HEK293 (cell line): ENCODE measurements around the gene TNFAIP1.

Experiments used
- FEZF1 ChIP-seq: fragments of 450-650 bp; formaldehyde crosslinking; IDR thresholded peaks from 2 replicates; pipeline ENCODE4 v1.5.1; 2016; ENCODE audit warnings: missing biosample characterization, missing genetic modification characterization
- GLIS2 ChIP-seq: fragments of 450-650 bp; formaldehyde crosslinking; IDR thresholded peaks from 2 replicates; pipeline ENCODE4 v1.5.1; 2016; ENCODE audit warnings: missing biosample characterization, missing genetic modification characterization
- HOXC10 ChIP-seq: sonication (generic); formaldehyde crosslinking; IDR thresholded peaks from 2 replicates; pipeline ENCODE4 v1.8.1; 2023; ENCODE audit warnings: mild to moderate bottlenecking, missing genetic modification reagents
- KLF7 ChIP-seq: fragments of 450-650 bp; formaldehyde crosslinking; IDR thresholded peaks from 2 replicates; pipeline ENCODE4 v1.5.1; 2016; ENCODE audit warnings: missing biosample characterization, missing genetic modification characterization, borderline replicate concordance
- PATZ1 ChIP-seq: fragments of 450-650 bp; formaldehyde crosslinking; IDR thresholded peaks from 2 replicates; pipeline ENCODE4 v1.5.1; 2016; ENCODE audit warnings: missing biosample characterization, missing genetic modification characterization
- SP2 ChIP-seq: fragments of 450-650 bp; formaldehyde crosslinking; IDR thresholded peaks from 2 replicates; pipeline ENCODE4 v1.5.1; 2016; ENCODE audit warnings: missing biosample characterization, missing genetic modification characterization
- WT1 ChIP-seq: fragments of 450-650 bp; formaldehyde crosslinking; IDR thresholded peaks from 2 replicates; pipeline ENCODE4 v1.5.1; 2016; ENCODE audit warnings: missing biosample characterization, missing genetic modification characterization
- YY1 ChIP-seq: fragments of 450-650 bp; formaldehyde crosslinking; IDR thresholded peaks from 2 replicates; pipeline ENCODE4 v1.5.1; 2018; ENCODE audit warnings: missing biosample characterization, missing genetic modification characterization
- ZBTB20 ChIP-seq: fragments of 450-650 bp; formaldehyde crosslinking; IDR thresholded peaks from 2 replicates; pipeline ENCODE4 v1.5.1; 2016; ENCODE audit warnings: missing biosample characterization, missing genetic modification characterization
- ZBTB6 ChIP-seq: fragments of 450-650 bp; formaldehyde crosslinking; IDR thresholded peaks from 2 replicates; pipeline ENCODE4 v1.5.1; 2017; ENCODE audit warnings: missing biosample characterization, missing genetic modification characterization
- ZFP37 ChIP-seq: fragments of 450-650 bp; formaldehyde crosslinking; IDR thresholded peaks from 2 replicates; pipeline ENCODE4 v1.5.1; 2016; ENCODE audit warnings: missing biosample characterization, missing genetic modification characterization
- ZNF112 ChIP-seq: fragments of 450-650 bp; formaldehyde crosslinking; IDR thresholded peaks from 2 replicates; pipeline ENCODE4 v1.5.0; 2017; ENCODE audit warnings: missing biosample characterization, missing genetic modification characterization
- ZNF121 ChIP-seq: fragments of 450-650 bp; formaldehyde crosslinking; IDR thresholded peaks from 2 replicates; pipeline ENCODE4 v1.5.1; 2016; ENCODE audit warnings: missing biosample characterization, missing genetic modification characterization
- ZNF132 ChIP-seq: fragments of 450-650 bp; formaldehyde crosslinking; IDR thresholded peaks from 2 replicates; pipeline ENCODE4 v1.5.1; 2017; ENCODE audit warnings: missing biosample characterization, missing genetic modification characterization, borderline replicate concordance
- ZNF341 ChIP-seq: fragments of 450-650 bp; formaldehyde crosslinking; IDR thresholded peaks from 2 replicates; pipeline ENCODE4; 2016; ENCODE audit warnings: low read depth, missing biosample characterization, missing genetic modification characterization
- ZNF366 ChIP-seq: fragments of 450-650 bp; formaldehyde crosslinking; conservative IDR thresholded peaks from 2 replicates; pipeline ENCODE4 v1.5.1; 2016; ENCODE audit warnings: missing biosample characterization, missing genetic modification characterization
- ZNF398 ChIP-seq: fragments of 450-650 bp; formaldehyde crosslinking; IDR thresholded peaks from 2 replicates; pipeline ENCODE4 v1.5.1; 2017; ENCODE audit warnings: missing biosample characterization, missing genetic modification characterization
- ZNF488 ChIP-seq: fragments of 450-650 bp; formaldehyde crosslinking; IDR thresholded peaks from 2 replicates; pipeline ENCODE4 v1.5.1; 2016; ENCODE audit warnings: missing biosample characterization, missing genetic modification characterization
- ZNF501 ChIP-seq: fragments of 450-650 bp; formaldehyde crosslinking; IDR thresholded peaks from 2 replicates; pipeline ENCODE4 v1.5.1; 2016; ENCODE audit warnings: missing biosample characterization, missing genetic modification characterization
- ZNF530 ChIP-seq: fragments of 450-650 bp; formaldehyde crosslinking; IDR thresholded peaks from 2 replicates; pipeline ENCODE4 v1.5.1; 2016; ENCODE audit warnings: low read depth, missing biosample characterization, missing genetic modification characterization
- ZNF560 ChIP-seq: fragments of 450-650 bp; formaldehyde crosslinking; IDR thresholded peaks from 2 replicates; pipeline ENCODE4 v1.5.1; 2017; ENCODE audit warnings: missing biosample characterization, missing genetic modification characterization, borderline replicate concordance
- ZNF561 ChIP-seq: fragments of 450-650 bp; IDR thresholded peaks from 2 replicates; pipeline ENCODE4 v1.5.1; 2018; ENCODE audit warnings: missing biosample characterization, missing genetic modification characterization, borderline replicate concordance
- ZNF596 ChIP-seq: fragments of 450-650 bp; IDR thresholded peaks from 2 replicates; pipeline ENCODE4 v1.5.0; 2018; ENCODE audit warnings: missing biosample characterization, mild to moderate bottlenecking, missing genetic modification characterization, moderate library complexity
- ZNF610 ChIP-seq: fragments of 450-650 bp; formaldehyde crosslinking; IDR thresholded peaks from 2 replicates; pipeline ENCODE4 v1.5.1; 2016; ENCODE audit warnings: missing biosample characterization, missing genetic modification characterization, borderline replicate concordance
- ZNF626 ChIP-seq: fragments of 450-650 bp; sonication (Bioruptor Pico); formaldehyde crosslinking; IDR thresholded peaks from 2 replicates; pipeline ENCODE4 v1.5.1; 2018; ENCODE audit warnings: missing biosample characterization, missing genetic modification characterization, inconsistent platforms
- ZNF645 ChIP-seq: fragments of 450-650 bp; formaldehyde crosslinking; IDR thresholded peaks from 2 replicates; pipeline ENCODE4; 2016; ENCODE audit warnings: missing biosample characterization, missing genetic modification characterization
- ZNF677 ChIP-seq: fragments of 450-650 bp; IDR thresholded peaks from 2 replicates; pipeline ENCODE4 v1.5.0; 2018; ENCODE audit warnings: missing biosample characterization, mild to moderate bottlenecking, missing genetic modification characterization, moderate library complexity
- ZNF76 ChIP-seq: fragments of 450-650 bp; formaldehyde crosslinking; IDR thresholded peaks from 2 replicates; pipeline ENCODE4; 2016; ENCODE audit warnings: low read depth, missing biosample characterization, missing genetic modification characterization, borderline replicate concordance
- ZNF768 ChIP-seq: fragments of 450-650 bp; formaldehyde crosslinking; IDR thresholded peaks from 2 replicates; pipeline ENCODE4 v1.5.1; 2018; ENCODE audit warnings: missing biosample characterization, mild to moderate bottlenecking, missing genetic modification characterization
- ZNF837 ChIP-seq: fragments of 450-650 bp; formaldehyde crosslinking; IDR thresholded peaks from 2 replicates; pipeline ENCODE4 v1.5.1; 2016; ENCODE audit warnings: missing biosample characterization, missing genetic modification characterization
- ZSCAN23 ChIP-seq: fragments of 450-650 bp; formaldehyde crosslinking; IDR thresholded peaks from 2 replicates; pipeline ENCODE4 v1.5.1; 2016; ENCODE audit warnings: missing biosample characterization, missing genetic modification characterization

TNFAIP1 gene

GRCh38 chr17:28357061-28357900 lies 21.7 kb downstream of the TNFAIP1 start, which contains the start of gene POLDIP2 (continued):
- TF ChIP-seq ZNF398 (peak; percentile 42; the same call in 1 of the 2 replicates), PATZ1 (tag by site-specific recombination) (no peak), ZSCAN23 (tag by site-specific recombination) (no peak), YY1 (tag by site-specific recombination) (peak; percentile 94), ZNF837 (tag by site-specific recombination) (no peak), ZNF645 (tag by site-specific recombination) (no peak), ZNF560 (no peak), ZBTB6 (tag by site-specific recombination) (no peak), ZNF610 (tag by site-specific recombination) (no peak), ZNF112 (tag by site-specific recombination) (no peak), ZNF626 (tag by site-specific recombination) (no peak), SP2 (tag by site-specific recombination) (peak; percentile 96), ZBTB20 (tag by site-specific recombination) (peak; percentile 45; the same call in 1 of the 2 replicates), ZNF596 (tag by site-specific recombination) (peak; percentile 19; the same call in 1 of the 2 replicates), ZNF561 (tag by site-specific recombination) (peak; percentile 94), WT1 (tag by site-specific recombination) (no peak), ZNF488 (tag by site-specific recombination) (0 out of 2 replicates have a peak, but pooled peaks have one; percentile 22), ZNF341 (peak; percentile 30; the same call in 1 of the 2 replicates), ZNF768 (tag by site-specific recombination) (no peak), ZNF121 (tag by site-specific recombination) (0 out of 2 replicates have a peak, but pooled peaks have one; percentile 19), ZNF677 (tag by site-specific recombination) (no peak), HOXC10 (CRISPR knock-in tag) (no peak), FEZF1 (tag by site-specific recombination) (no peak), GLIS2 (tag by site-specific recombination) (peak; percentile 53), ZFP37 (tag by site-specific recombination) (peak; percentile 43; the same call in 1 of the 2 replicates), ZNF76 (tag by site-specific recombination) (peak; percentile 94), KLF7 (tag by site-specific recombination) (peak; percentile 75; the same call in 1 of the 2 replicates), ZNF366 (tag by site-specific recombination) (no peak), ZNF132 (tag by site-specific recombination) (no peak), ZNF530 (tag by site-specific recombination) (no peak), ZNF501 (tag by site-specific recombination) (no peak; the same call in 1 of the 2 replicates)
